HUES64 (cell line): ENCODE results near the gene PAPSS2.

Source experiments
- H3K27ac ChIP-seq: 2 replicates; pipeline ENCODE4 v1.7.0; 2013; ENCODE audit warnings: low read depth, low read length, inconsistent platforms
- H3K27me3 ChIP-seq: 2 replicates; pipeline ENCODE4 v1.6.1; 2013; ENCODE audit warnings: mild to moderate bottlenecking, low read length; ENCODE audit not compliant: insufficient read depth
- H3K36me3 ChIP-seq: 2 replicates; pipeline ENCODE4 v1.6.1; 2013; ENCODE audit warnings: mild to moderate bottlenecking, low read length; ENCODE audit not compliant: insufficient read depth
- H3K4me1 ChIP-seq: 2 replicates; pipeline ENCODE4 v1.6.1; 2013; ENCODE audit warnings: mild to moderate bottlenecking, low read length, moderate library complexity; ENCODE audit not compliant: insufficient read depth
- H3K4me3 ChIP-seq: 2 replicates; pipeline ENCODE4 v1.5.1; 2013; ENCODE audit warnings: mild to moderate bottlenecking, low read length, moderate library complexity
- H3K9ac ChIP-seq: 2 replicates; pipeline ENCODE4 v1.6.1; 2013; ENCODE audit warnings: mild to moderate bottlenecking, low read depth, low read length
- H3K9me3 ChIP-seq: 2 replicates; pipeline ENCODE4 v1.6.1; 2013; ENCODE audit warnings: low read depth, low read length; ENCODE audit not compliant: insufficient read depth
- WGBS: fragments of 150-250, 120-280 bp; methylation state at CpG from one replicate; pipeline ENCODE4 v1.1.7; 2013; ENCODE audit warnings: missing lambda C conversion rate; 5-methylcytosine and 5-hydroxymethylcytosine counted together

PAPSS2 gene

GRCh38 chr10:87767253-87767652 is 107.6 kb downstream of the PAPSS2 start:
- Histone ChIP-seq H3K4me1 (no peaks in the 10 kb centered on the region), H3K9me3 (no peaks in the 10 kb centered on the region), H3K27ac (no peak overlapping the region), H3K9ac (no peak overlapping the region), H3K36me3 (peaks cover 69% of the 10 kb centered on the region), H3K4me3 (no peak overlapping the region), H3K27me3 (no peaks in the 10 kb centered on the region)
- WGBS, result 86% methylated on average over 4 of the region's 5 CpGs

GRCh38 chr10:87771871-87772500 is 112.3 kb downstream of the PAPSS2 start:
- Histone ChIP-seq H3K27me3 (no peaks in the 10 kb centered on the region), H3K4me1 (no peaks in the 10 kb centered on the region), H3K4me3 (no peak overlapping the region), H3K9me3 (no peaks in the 10 kb centered on the region), H3K27ac (no peak overlapping the region), H3K36me3 (peaks cover 69% of the 10 kb centered on the region), H3K9ac (no peak overlapping the region)
- WGBS, result 98% methylated on average over 2 of the region's 2 CpGs

- 92% methylated on average over 3 of the region's 4 CpGs for WGBS
- Histone ChIP-seq H3K4me1 (no peaks in the 10 kb centered on the region), H3K27me3 (no peaks in the 10 kb centered on the region), H3K9ac (no peak overlapping the region), H3K36me3 (peaks cover 52% of the 10 kb centered on the region), H3K4me3 (no peak overlapping the region), H3K27ac (no peak overlapping the region), H3K9me3 (no peaks in the 10 kb centered on the region)
Measured at GRCh38 chr10:87775766-87776165, 116.1 kb downstream of the PAPSS2 start.

DNA sequence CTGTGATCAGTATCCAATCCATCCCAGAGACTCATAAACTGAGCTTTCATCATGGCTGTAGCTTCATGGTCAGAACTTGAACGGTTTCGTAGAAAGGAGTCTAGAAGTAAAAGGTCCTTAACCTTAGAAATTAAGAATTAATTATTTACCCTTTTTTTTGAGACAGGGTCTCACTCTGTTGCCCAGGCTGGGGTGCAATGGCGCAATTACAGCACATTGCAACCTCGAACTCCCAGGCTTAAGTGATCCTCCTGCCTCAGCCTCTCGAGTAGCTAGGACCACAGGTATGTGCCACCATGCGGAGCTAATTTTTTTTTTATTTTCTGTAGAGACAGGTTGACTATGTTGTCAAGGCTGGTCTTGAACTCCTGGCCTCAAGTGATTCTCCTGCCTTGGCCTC is 116.7 kb downstream of the PAPSS2 start:
- Histone ChIP-seq H3K27me3 (no peaks in the 10 kb centered on the region), H3K9ac (no peak overlapping the region), H3K4me3 (no peak overlapping the region), H3K9me3 (no peaks in the 10 kb centered on the region), H3K27ac (no peak overlapping the region), H3K4me1 (no peaks in the 10 kb centered on the region), H3K36me3 (peaks cover 49% of the 10 kb centered on the region)
- WGBS, result 98% methylated on average over 6 of the region's 6 CpGs

- Histone ChIP-seq H3K27ac (no peak overlapping the region), H3K4me1 (no peaks in the 10 kb centered on the region), H3K4me3 (no peak overlapping the region), H3K27me3 (no peaks in the 10 kb centered on the region), H3K9me3 (no peaks in the 10 kb centered on the region), H3K36me3 (peaks cover 67% of the 10 kb centered on the region), H3K9ac (no peak overlapping the region)
- WGBS, result 93% methylated on average over 2 of the region's 2 CpGs
Measured at GRCh38 chr10:87781545-87781944, 121.9 kb downstream of the PAPSS2 start.

DNA sequence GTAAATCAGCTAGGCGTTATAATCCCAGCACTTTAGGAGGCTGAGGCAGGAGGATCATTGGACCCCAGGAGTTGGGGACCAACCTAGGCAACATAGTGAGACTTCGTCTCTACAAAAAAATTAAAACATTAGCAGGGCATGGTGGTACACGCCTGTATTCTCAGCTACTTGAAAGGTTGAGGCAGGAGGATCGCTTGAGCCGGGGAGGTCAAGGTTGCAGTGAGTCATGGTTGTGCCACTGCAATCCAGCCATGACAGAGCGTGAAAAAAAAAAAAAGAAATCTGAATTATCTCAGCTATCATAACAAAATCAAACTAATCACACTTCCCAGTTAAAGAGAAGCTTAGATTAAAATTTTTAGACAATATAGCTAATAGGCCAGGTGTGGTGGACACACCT is 123.0 kb downstream of the PAPSS2 start:
- Histone ChIP-seq H3K9me3 (no peaks in the 10 kb centered on the region), H3K27ac (no peak overlapping the region), H3K9ac (no peak overlapping the region), H3K36me3 (peaks cover 67% of the 10 kb centered on the region), H3K4me1 (no peaks in the 10 kb centered on the region), H3K4me3 (no peak overlapping the region), H3K27me3 (no peaks in the 10 kb centered on the region)
- WGBS, result 95% methylated on average over 6 of the region's 6 CpGs

- Histone ChIP-seq H3K27me3 (no peaks in the 10 kb centered on the region), H3K27ac (no peak overlapping the region), H3K4me3 (no peak overlapping the region), H3K4me1 (no peaks in the 10 kb centered on the region), H3K36me3 (peaks cover 79% of the 10 kb centered on the region), H3K9ac (no peak overlapping the region), H3K9me3 (no peaks in the 10 kb centered on the region)
- 96% methylated on average over 7 of the region's 7 CpGs for WGBS
Measured at GRCh38 chr10:87786421-87786820, 126.7 kb downstream of the PAPSS2 start.

- no peaks in the 10 kb centered on the region for H3K9me3 ChIP-seq
- H3K9ac ChIP-seq, result no peak overlapping the region
- H3K27me3 ChIP-seq, result no peaks in the 10 kb centered on the region
- no peak overlapping the region for H3K4me3 ChIP-seq
- no peak overlapping the region for H3K27ac ChIP-seq
- H3K36me3 ChIP-seq, result peaks cover 61% of the 10 kb centered on the region
- 100% methylated on average over 2 of the region's 3 CpGs for WGBS
- peaks cover 7% of the 10 kb centered on the region; the same call in 1 of the 2 replicates for H3K4me1 ChIP-seq
Measured at GRCh38 chr10:87790185-87790584, 130.5 kb downstream of the PAPSS2 start.

DNA sequence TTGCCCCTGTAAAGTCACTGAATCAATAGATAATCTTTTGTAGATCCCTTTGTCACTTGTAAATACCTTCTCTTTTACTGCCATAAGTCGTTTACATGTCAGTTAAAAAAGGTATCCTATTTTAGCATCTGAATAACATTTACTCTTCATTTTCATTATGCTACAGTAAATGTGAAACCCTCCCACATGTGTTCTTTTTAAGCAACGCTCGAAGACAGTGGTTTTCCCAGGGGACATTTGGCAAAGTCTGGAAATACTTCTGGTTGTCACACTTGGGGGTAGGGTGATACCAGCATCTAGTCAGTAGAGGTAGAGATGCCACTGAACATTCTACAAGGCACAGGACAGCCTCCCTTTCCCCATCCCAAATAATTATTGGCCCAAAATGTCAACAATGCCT is 134.6 kb downstream of the PAPSS2 start:
- Histone ChIP-seq H3K9me3 (peaks cover 4% of the 10 kb centered on the region), H3K27me3 (no peaks in the 10 kb centered on the region), H3K27ac (no peak overlapping the region), H3K36me3 (peaks cover 61% of the 10 kb centered on the region), H3K9ac (no peak overlapping the region), H3K4me1 (peaks cover 7% of the 10 kb centered on the region; the same call in 1 of the 2 replicates), H3K4me3 (no peak overlapping the region)
- 93% methylated on average over 3 of the region's 3 CpGs for WGBS
